ENCODE results near the gene COQ8B.

The COQ8B gene

GRCh38 chr19:40723661-40724254 lies 7.1 kb upstream of the COQ8B start:
- no peaks in the 10 kb centered on the region for H3K9me3 ChIP-seq (ENCODE audit: insufficient read depth, low read length)
- TF ChIP-seq YY1 (IDR thresholded peaks at IDR 0.05; ENCODE audit: insufficient read depth, insufficient read length) = no peak
- no peak for TF ChIP-seq SUZ12 (IDR thresholded peaks at IDR 0.05; ENCODE audit: extremely low read depth, insufficient read depth, insufficient read length)
- no peak for TF ChIP-seq ZNF274 (IDR thresholded peaks at IDR 0.05; ENCODE audit: low read depth, low read length)
- no peak for DNase-seq (ENCODE audit: low read depth, low spot score)
- no peaks in the 10 kb centered on the region for H3K27me3 ChIP-seq (ENCODE audit: insufficient read depth, insufficient read length)
- peaks cover 38% of the 10 kb centered on the region for H3K36me3 ChIP-seq (ENCODE audit: insufficient read depth, insufficient read length, low read length)
- H3K9ac ChIP-seq (ENCODE audit: insufficient read length, low read depth) = no peak overlapping the region
- no peak overlapping the region for H3K4me3 ChIP-seq (ENCODE audit: insufficient read length, low read depth)
- H3K4me1 ChIP-seq (ENCODE audit: insufficient read depth, insufficient read length) = no peaks in the 10 kb centered on the region

- no peaks in the 10 kb centered on the region for H3K9me3 ChIP-seq (ENCODE audit: insufficient read depth, low read length)
- H3K27me3 ChIP-seq (ENCODE audit: insufficient read depth, insufficient read length) = no peaks in the 10 kb centered on the region
- no peaks in the 10 kb centered on the region for H3K4me1 ChIP-seq (ENCODE audit: insufficient read depth, insufficient read length)
- H3K9ac ChIP-seq (ENCODE audit: insufficient read length, low read depth) = no peak overlapping the region
- no peak for TF ChIP-seq YY1 (IDR thresholded peaks at IDR 0.05; ENCODE audit: insufficient read depth, insufficient read length)
- no peak for TF ChIP-seq SUZ12 (IDR thresholded peaks at IDR 0.05; ENCODE audit: extremely low read depth, insufficient read depth, insufficient read length)
- TF ChIP-seq ZNF274 (IDR thresholded peaks at IDR 0.05; ENCODE audit: low read depth, low read length) = no peak
- no peak for DNase-seq (ENCODE audit: low read depth, low spot score)
- peaks cover 31% of the 10 kb centered on the region for H3K36me3 ChIP-seq (ENCODE audit: insufficient read depth, insufficient read length, low read length)
- no peak overlapping the region for H3K4me3 ChIP-seq (ENCODE audit: insufficient read length, low read depth)
Measured at GRCh38 chr19:40721936-40722661, 5.4 kb upstream of the COQ8B start.

- no peak for TF ChIP-seq YY1 (IDR thresholded peaks at IDR 0.05; ENCODE audit: insufficient read depth, insufficient read length)
- no peaks in the 10 kb centered on the region for H3K27me3 ChIP-seq (ENCODE audit: insufficient read depth, insufficient read length)
- no peak for DNase-seq (ENCODE audit: low read depth, low spot score)
- peaks cover 24% of the 10 kb centered on the region for H3K36me3 ChIP-seq (ENCODE audit: insufficient read depth, insufficient read length, low read length)
- H3K9me3 ChIP-seq (ENCODE audit: insufficient read depth, low read length) = no peaks in the 10 kb centered on the region
- no peaks in the 10 kb centered on the region for H3K4me1 ChIP-seq (ENCODE audit: insufficient read depth, insufficient read length)
- no peak overlapping the region for H3K9ac ChIP-seq (ENCODE audit: insufficient read length, low read depth)
- H3K4me3 ChIP-seq (ENCODE audit: insufficient read length, low read depth) = no peak overlapping the region
Measured at GRCh38 chr19:40721140-40721486, 4.4 kb upstream of the COQ8B start.

- Histone ChIP-seq H3K9me3 (ENCODE audit: insufficient read depth, low read length) (no peaks in the 10 kb centered on the region), H3K4me1 (ENCODE audit: insufficient read depth, insufficient read length) (peaks cover 2% of the 10 kb centered on the region), H3K36me3 (ENCODE audit: insufficient read depth, insufficient read length, low read length) (peaks cover 16% of the 10 kb centered on the region), H3K4me3 (ENCODE audit: insufficient read length, low read depth) (no peak overlapping the region), H3K27me3 (ENCODE audit: insufficient read depth, insufficient read length) (no peaks in the 10 kb centered on the region), H3K9ac (ENCODE audit: insufficient read length, low read depth) (no peak overlapping the region)
- TF ChIP-seq ZNF274 (IDR thresholded peaks at IDR 0.05; ENCODE audit: low read depth, low read length) (no peak), SUZ12 (IDR thresholded peaks at IDR 0.05; ENCODE audit: extremely low read depth, insufficient read depth, insufficient read length) (no peak), YY1 (IDR thresholded peaks at IDR 0.05; ENCODE audit: insufficient read depth, insufficient read length) (no peak)
- no peak for DNase-seq (ENCODE audit: low read depth, low spot score)
Measured at GRCh38 chr19:40719414-40719894, 2.8 kb upstream of the COQ8B start.

GRCh38 chr19:40718774-40719391 lies 2.2 kb upstream of the COQ8B start:
- no peaks in the 10 kb centered on the region for H3K9me3 ChIP-seq (ENCODE audit: insufficient read depth, low read length)
- TF ChIP-seq ZNF274 (IDR thresholded peaks at IDR 0.05; ENCODE audit: low read depth, low read length) (no peak), SUZ12 (IDR thresholded peaks at IDR 0.05; ENCODE audit: extremely low read depth, insufficient read depth, insufficient read length) (no peak), YY1 (IDR thresholded peaks at IDR 0.05; ENCODE audit: insufficient read depth, insufficient read length) (no peak)
- no peaks in the 10 kb centered on the region for H3K27me3 ChIP-seq (ENCODE audit: insufficient read depth, insufficient read length)
- DNase-seq (ENCODE audit: low read depth, low spot score) = no peak
- H3K36me3 ChIP-seq (ENCODE audit: insufficient read depth, insufficient read length, low read length) = peaks cover 11% of the 10 kb centered on the region
- H3K4me1 ChIP-seq (ENCODE audit: insufficient read depth, insufficient read length) = peaks cover 2% of the 10 kb centered on the region
- peak overlapping the region; percentile 87 for H3K4me3 ChIP-seq (ENCODE audit: insufficient read length, low read depth)
- peak overlapping the region; percentile 61 for H3K9ac ChIP-seq (ENCODE audit: insufficient read length, low read depth)

- Histone ChIP-seq H3K4me1 (ENCODE audit: insufficient read depth, insufficient read length) (peaks cover 2% of the 10 kb centered on the region), H3K4me3 (ENCODE audit: insufficient read length, low read depth) (peak overlapping the region; percentile 87), H3K27me3 (ENCODE audit: insufficient read depth, insufficient read length) (no peaks in the 10 kb centered on the region), H3K9ac (ENCODE audit: insufficient read length, low read depth) (peak overlapping the region; percentile 61), H3K36me3 (ENCODE audit: insufficient read depth, insufficient read length, low read length) (peaks cover 8% of the 10 kb centered on the region), H3K9me3 (ENCODE audit: insufficient read depth, low read length) (no peaks in the 10 kb centered on the region)
- DNase-seq (ENCODE audit: low read depth, low spot score) = no peak
- no peak for TF ChIP-seq SUZ12 (IDR thresholded peaks at IDR 0.05; ENCODE audit: extremely low read depth, insufficient read depth, insufficient read length)
Measured at GRCh38 chr19:40717880-40718773, 1.4 kb upstream of the COQ8B start.

Measured in NT2/D1 (cell line).